Measurements from ENCODE around the gene ADGRG3. TPM values are rescaled to one million over a fixed set of nuclear protein-coding genes. Genes with fewer than 3 reads are reported as not detected.
A peak's percentile ranks its signal among the peaks of the same experiment; 100 is the strongest.

Gene ADGRG3
- total and polyA plus RNA-seq, 9 of the 15 experiments (the other 6 are each of a cell fraction or from before 2014, with no cell fraction given), result 0.09 to 0.52 (median 0.14) TPM; not detected in 3

DNA sequence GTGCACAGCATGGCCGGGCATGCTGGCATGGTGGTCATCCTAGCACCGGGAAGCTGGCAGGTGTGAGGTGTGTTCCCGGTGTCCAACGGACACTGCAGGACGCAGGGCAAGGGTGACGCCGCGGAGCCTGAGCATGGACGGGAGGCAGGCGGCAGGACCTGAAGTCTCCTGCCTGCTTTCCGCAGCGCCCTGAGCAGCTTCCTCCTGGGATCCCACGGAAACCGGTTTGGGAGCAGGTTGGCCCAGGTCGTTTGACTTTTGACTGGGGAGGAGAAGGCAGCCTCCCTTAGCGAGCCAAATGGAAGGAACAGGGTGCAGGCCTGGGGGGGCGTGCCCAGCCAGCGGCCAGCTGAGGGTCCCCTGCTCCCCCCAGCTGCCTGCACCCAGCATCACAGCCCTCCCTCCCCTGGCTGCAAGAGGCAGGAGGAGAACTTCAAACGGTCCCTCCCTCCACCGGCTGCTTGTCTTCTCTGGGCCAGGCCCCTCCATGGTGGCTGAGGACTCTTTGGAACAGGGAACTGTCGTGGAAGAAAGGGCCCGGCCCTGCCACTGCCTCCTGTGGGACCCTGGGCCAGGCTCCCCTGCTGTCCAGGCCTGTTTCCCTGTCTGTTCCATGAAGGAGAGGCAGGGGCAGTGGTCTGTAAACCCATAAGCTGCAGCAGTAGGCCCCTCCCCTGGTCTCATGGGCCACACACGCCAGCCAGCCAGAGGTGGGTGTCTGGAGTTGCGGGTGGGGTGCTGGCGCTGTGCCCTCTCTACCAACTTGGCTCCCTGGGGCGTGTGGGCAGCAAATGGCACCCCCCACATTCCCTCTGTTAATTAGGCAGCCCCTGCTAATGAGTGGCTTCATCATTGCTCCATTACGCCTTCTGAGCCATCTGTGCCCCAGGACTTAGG is 47.5 kb upstream of the ADGRG3 start:
- DNase-seq (ENCODE audit: extremely low read depth in 1 of 4, low spot score in 3 of 4) (no peak), FAIRE-seq (no peak), ATAC-seq (no peak)
- no peak overlapping the region for H3K4me3 ChIP-seq
- H3K36me3 ChIP-seq (ENCODE audit: control insufficient read depth, insufficient read depth, low read length), result no peaks in the 10 kb centered on the region
- intact Hi-C loops (cut with micrococcal nuclease) (no loop called here), in situ Hi-C loops (cut with MboI) (no loop called here)
- H4K20me1 ChIP-seq (replicated peaks; ENCODE audit: control insufficient read depth, insufficient read depth, low read length), result no peaks in the 10 kb centered on the region
- CTCF ChIA-PET (ENCODE audit: low intra/inter-chr PET ratio), result no interaction called here
- no peaks in the 10 kb centered on the region for H3K79me2 ChIP-seq (ENCODE audit: control insufficient read depth, insufficient read depth, low read length)
- BruUV-seq (replicated peaks), result no TSS peak
- H3K9ac ChIP-seq (ENCODE audit: insufficient read depth in 1 of 2, low read depth in 2 of 2, low read length in 2 of 2), result no peak overlapping the region
- H3K9me1 ChIP-seq (ENCODE audit: control insufficient read depth, insufficient read depth, low read length), result no peaks in the 10 kb centered on the region
- POLR2A ChIA-PET, result interaction anchor here (1.4 kb wide), 1 partner anchor 10 kb away, joined by 6 read pairs; no protein-coding TSS in a partner anchor
- peaks cover 0 to 35% of the 10 kb centered on the region in 2 experiments; a peak in 2 of 5 replicates for H3K27me3 ChIP-seq (ENCODE audit: control insufficient read depth in 2 of 2, insufficient read depth in 2 of 2, low read length in 2 of 2)
- no peak overlapping the region for H3K27ac ChIP-seq (ENCODE audit: extremely low read depth, low read depth, low read length)
- H3K4me2 ChIP-seq (ENCODE audit: insufficient read depth, low read length), result no peak overlapping the region
- H3K4me1 ChIP-seq (replicated peaks in 1 of 2; ENCODE audit: control insufficient read depth in 2 of 2, insufficient read depth in 2 of 2, low read length in 2 of 2), result peaks cover 0 to 23% of the 10 kb centered on the region in 2 experiments; a peak in 3 of 5 replicates
- TF ChIP-seq, protein P1, sequence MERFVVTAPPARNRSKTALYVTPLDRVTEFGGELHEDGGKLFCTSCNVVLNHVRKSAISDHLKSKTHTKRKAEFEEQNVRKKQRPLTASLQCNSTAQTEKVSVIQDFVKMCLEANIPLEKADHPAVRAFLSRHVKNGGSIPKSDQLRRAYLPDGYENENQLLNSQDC (CRISPR knock-in tag; IDR thresholded peaks at IDR 0.05), result no peak
- TF ChIP-seq, protein P2, sequence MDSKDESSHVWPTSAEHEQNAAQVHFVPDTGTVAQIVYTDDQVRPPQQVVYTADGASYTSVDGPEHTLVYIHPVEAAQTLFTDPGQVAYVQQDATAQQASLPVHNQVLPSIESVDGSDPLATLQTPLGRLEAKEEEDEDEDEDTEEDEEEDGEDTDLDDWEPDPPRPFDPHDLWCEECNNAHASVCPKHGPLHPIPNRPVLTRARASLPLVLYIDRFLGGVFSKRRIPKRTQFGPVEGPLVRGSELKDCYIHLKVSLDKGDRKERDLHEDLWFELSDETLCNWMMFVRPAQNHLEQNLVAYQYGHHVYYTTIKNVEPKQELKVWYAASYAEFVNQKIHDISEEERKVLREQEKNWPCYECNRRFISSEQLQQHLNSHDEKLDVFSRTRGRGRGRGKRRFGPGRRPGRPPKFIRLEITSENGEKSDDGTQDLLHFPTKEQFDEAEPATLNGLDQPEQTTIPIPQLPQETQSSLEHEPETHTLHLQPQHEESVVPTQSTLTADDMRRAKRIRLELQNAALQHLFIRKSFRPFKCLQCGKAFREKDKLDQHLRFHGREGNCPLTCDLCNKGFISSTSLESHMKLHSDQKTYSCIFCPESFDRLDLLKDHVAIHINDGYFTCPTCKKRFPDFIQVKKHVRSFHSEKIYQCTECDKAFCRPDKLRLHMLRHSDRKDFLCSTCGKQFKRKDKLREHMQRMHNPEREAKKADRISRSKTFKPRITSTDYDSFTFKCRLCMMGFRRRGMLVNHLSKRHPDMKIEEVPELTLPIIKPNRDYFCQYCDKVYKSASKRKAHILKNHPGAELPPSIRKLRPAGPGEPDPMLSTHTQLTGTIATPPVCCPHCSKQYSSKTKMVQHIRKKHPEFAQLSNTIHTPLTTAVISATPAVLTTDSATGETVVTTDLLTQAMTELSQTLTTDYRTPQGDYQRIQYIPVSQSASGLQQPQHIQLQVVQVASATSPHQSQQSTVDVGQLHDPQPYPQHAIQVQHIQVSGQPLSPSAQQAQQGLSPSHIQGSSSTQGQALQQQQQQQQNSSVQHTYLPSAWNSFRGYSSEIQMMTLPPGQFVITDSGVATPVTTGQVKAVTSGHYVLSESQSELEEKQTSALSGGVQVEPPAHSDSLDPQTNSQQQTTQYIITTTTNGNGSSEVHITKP (IDR thresholded peaks at IDR 0.05; ENCODE audit: partially characterized antibody), result no peak
- no peak for TF ChIP-seq ATF4 (CRISPR knock-in tag; IDR thresholded peaks at IDR 0.05)
- TF ChIP-seq ZBTB7A (IDR thresholded peaks at IDR 0.05; ENCODE audit: borderline replicate concordance, control insufficient read depth, low read depth, low read length), result peak; percentile 31; the same call in 1 of the 2 replicates
- H3K9me3 ChIP-seq (replicated peaks; ENCODE audit: control insufficient read depth, insufficient read depth, low read depth, low read length), result no peaks in the 10 kb centered on the region
- H2AFZ ChIP-seq (ENCODE audit: low read depth, low read length), result no peak overlapping the region
- WGBS (ENCODE audit: insufficient coverage, low coverage, missing lambda C conversion rate), result 26% methylated on average over 26 of the region's 27 CpGs
